HG03039 (cell line): ENCODE results near the gene ACCS.
A peak's percentile ranks its signal among the peaks of the same experiment; 100 is the strongest.

Experiments used
- ATAC-seq: cut with Tn5 transposase; IDR thresholded peaks from one replicate; pipeline ENCODE4 v1.9.1; 2021; ENCODE audit warnings: mild to moderate bottlenecking, moderate library complexity; ENCODE audit not compliant: unreplicated experiment

The ACCS gene

DNA sequence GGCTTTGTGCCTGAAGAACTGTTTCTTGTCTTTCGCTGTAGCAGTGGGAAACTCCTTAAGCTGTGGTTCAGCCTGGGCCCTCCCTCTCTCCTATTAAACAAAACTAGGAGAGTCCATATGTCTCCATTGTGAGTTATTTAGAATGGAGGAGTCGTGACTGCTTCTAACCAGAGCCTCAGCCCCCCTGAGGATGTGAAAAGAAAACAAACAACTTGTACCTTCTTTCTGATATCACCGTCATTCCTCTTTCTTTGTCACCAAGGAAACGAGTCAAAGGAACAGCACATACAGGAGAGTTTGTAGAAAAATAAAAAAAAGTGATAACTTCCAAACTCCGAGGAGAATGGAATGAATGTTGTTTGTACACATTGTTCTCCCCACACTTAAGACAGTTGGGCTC lies 17.8 kb downstream of the ACCS start:
- no peak for ATAC-seq

DNA sequence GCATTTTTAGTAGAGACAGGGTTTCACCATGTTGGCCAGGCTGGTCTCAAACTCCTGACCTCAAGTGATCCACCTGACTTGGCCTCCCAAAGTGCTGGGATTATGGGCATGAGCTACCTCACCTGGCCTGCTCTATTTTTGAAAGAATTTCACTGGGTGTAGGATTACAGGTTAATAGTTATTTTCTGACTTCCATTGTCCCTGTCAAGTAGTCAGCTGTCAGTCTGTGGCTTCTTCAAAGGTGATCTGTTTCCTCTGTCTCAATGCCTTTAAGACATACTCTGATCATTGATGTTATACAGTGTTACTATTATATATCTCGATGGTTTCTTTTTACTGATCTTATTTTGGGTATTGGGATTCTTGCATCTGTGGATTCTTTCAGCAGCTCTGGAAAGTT lies 19.3 kb downstream of the ACCS start:
- ATAC-seq: no peak

DNA sequence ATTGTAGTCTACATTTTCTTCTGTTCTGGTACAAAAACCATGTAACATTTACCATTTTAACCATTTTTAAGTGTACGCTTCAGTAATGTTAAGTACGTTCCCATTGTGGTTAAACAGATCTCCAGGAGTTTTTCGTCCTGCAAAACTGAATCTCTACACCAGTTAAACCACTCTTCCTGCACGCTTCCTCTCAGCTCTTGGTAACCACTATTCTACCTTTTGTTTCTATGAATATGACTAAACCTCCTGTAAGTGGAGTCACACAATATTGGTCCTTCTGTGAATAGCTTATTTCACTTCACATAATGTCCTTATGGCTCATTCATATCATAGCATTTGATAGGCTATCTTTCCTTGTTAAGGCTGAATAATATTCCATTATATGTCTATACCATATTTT lies 22.3 kb downstream of the ACCS start:
- ATAC-seq: no peak

DNA sequence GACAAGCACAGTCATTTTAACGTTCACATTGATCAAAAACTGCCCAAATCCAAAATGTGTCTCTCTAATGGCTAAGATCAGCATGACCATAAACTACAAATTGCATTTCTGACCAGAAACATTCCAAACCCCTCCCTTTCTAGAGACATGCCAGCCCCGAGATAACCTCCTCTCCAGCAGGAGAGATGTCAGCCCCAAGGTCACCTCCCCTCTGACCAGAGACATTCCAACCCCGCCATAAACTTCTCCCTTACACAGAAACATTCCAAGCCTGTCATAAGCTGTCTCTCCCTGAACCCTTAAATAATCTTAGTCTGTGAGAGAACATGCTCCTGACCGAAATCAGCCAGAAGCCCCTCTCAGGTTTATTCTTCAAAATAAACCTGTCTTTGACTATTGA lies 22.8 kb downstream of the ACCS start:
- ATAC-seq: no peak

DNA sequence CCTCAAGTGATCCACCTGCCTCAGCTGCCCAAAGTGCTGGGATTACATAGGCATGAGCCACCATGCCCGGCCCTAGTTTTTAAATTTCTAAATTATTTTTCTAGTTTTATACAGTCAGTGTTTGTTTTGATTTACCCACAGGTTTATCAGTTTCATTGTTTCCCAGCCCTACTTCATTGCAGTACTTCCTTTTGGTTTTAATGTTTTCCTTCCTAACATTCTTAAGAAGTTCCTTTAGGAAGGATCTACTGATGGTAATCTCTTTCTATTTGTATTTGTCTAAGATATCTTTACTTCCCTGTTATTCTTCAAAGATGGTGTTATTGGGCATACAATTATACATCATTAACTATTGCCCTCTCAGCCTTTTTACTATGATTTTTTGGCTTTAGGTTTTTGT lies 24.5 kb downstream of the ACCS start:
- no peak for ATAC-seq

DNA sequence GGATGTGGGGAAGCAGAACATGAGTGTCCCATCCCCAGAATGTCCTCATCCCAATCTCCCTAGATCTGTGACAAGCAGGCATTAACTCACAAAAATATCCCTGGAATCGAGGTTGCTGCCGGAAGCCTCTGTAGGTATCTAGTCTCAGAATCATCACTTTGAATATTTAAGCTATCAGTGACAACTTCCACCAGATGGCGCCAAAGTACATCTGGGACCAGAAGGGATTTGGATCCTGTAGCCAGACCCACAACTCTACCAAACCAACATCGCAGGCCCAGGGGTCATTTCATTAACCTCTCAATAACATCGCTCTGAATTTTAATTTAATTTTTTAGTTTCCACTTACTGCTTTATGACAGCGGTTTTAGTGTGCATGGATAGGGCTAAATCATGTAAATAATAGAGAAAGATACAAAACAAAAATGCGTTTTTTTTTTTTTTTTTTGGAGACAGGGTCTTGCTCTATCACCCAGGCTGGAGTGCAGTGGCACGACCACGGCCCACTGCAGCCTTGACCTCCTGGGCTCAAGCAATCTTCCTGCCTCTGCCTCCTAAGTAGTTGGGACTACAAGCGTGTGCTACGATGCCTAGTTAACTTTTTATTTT lies 28.3 kb downstream of the ACCS start:
- no peak for ATAC-seq

DNA sequence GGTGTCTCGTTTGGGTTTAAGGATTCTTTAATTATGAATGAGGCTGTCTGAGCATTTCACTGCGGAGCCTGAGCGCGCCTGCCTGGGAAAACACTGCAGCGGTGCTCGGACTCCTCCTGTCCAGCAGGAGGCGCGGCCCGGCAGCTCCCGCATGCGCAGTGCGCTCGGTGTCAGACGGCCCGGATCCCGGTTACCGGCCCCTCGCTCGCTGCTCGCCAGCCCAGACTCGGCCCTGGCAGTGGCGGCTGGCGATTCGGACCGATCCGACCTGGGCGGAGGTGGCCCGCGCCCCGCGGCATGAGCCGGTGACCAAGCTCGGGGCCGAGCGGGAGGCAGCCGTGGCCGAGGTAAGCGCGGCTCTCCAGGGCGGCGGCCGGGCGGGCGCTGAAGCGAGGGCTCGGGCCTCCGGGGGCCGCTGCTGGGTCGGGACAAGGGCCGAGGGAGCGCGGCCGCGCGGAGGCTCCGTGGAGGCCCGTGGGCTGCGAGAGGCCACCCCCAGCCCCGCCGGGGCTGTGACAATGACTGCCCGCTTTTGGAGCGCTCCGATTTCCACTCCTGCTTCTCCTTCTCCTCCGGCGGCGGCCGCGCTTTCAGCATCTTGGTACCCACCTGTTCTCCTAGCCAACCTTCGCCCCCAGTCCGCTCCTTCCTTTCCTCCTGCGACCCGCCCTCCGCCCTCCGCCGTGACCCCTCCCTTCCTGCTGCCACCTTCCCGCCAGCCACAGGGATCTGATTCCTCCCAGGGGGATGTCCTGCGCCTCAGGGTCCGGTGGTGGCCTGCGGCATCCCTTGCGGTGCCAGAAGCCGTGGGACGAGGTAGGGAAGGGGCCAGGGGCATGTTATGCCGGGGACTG lies 29.7 kb downstream of the ACCS start, which contains the start of gene EXT2:
Gene EXT2, plus strand, starts transcription at position 173 of the 854 bp plus-strand sequence. CDS start 12,035 bp downstream, outside the sequence.
- peak; percentile 96 for ATAC-seq

DNA sequence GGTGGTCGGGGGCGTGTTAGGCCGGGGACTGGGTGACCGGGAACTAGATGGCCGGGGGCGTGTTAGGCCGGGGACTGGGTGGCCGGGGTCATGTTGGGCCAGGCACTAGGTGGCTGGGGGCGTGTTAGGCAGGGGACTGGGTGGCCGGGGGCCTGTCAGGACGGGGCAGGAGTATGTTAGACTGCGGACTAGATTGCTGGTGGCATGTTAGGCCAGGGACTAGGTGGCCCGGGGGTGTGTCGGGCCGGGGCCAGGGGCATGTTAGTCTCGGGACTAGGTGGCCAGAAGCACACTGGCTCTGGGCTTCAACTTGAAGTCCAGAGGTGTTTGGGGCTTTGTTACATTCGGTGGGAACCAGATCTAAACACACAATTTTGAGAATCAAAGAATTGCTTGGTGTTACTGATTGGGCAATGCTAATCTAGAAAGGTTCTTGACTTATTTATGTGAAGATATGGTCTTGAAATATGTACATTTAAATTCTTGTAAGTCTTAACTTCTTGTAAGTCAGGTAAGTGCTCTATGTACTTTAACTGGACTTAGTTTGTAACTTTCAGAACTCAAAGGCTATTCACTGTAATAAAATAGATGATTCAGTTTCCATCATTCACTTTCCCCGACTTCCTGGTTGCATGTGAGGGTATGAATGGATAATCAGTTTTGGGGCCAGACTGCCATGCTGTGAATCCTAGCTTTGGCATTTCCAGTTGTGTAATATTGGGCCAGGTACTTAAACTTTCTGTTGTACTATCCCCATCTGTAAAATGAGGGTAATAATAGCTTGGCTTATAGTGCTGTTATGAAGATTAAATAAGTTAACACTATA lies 30.5 kb downstream of the ACCS start:
- peak; percentile 1 for ATAC-seq

DNA sequence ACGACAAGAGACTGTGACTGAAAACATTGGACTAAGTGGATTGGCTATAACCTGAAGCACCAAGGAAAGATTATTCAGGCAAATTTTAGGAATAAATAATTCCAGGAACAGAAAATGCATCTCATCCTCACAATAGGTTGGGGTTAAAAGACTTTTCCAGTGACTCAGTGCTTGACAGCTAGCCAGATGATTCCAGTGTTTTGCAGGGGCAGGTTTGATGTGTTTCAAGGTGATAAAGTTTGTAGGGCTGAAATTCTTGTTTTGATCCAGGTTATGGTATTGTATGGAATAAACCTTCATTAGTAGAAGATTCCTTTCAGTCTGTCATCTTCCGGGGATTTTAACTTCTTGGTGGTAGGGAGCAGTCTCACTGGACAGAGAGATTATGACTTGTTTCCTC lies 31.8 kb downstream of the ACCS start:
- ATAC-seq: no peak

DNA sequence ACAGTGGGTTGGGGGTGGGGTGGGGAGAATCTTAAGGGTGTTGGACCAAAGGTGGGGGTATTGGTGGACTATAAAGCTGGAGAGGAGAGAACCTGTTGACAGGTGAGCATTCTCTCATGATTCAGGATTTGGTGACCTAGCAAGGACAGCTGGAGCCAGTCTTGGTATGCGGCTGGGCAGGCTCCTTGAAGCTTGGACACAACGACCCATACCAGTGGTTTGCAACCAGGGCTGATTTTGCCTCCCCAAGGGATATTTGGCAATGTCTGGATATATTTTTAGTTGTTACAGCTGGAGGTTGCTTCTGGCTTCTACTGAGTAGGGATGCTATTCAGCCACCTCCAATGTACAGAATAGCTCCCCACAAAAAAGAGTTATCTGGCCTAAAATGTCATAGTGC lies 35.0 kb downstream of the ACCS start:
- no peak for ATAC-seq

DNA sequence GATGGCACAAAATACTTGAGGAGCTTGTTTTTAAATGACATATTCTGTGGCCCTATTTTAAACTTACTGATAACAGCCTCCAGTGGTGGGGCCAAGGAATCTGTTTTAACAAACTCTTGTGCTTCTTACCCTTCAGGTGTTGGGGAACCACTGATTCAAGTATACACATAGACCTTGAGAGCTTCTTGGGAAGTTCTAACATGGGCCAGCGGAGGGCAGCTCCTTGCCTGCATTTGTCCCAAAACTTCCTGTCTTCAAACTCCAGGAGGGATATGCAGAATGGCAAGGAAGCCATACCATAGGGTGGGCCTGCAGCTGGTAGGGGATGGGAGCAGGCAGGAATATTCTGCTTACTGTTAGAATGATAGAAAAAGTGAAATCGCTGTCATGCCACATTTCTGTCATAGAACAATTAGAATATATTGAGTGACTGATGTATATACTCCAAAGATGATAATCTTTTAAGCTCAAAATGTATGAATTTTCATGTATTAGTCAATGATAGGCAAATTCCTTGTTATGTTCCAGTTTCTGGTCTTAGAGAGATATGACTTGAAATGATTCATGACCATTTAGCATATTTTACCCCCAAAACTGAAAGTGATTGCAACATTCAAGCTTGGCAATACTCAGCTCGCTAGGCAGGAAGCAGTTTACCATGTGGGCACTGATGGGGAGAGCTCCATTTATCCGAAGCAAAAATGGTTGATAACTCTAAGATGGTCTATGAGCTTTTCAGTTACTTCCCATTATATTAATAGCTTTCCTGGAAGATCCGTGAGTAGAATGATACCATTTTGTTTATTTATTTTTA lies 38.6 kb downstream of the ACCS start:
- no peak for ATAC-seq

DNA sequence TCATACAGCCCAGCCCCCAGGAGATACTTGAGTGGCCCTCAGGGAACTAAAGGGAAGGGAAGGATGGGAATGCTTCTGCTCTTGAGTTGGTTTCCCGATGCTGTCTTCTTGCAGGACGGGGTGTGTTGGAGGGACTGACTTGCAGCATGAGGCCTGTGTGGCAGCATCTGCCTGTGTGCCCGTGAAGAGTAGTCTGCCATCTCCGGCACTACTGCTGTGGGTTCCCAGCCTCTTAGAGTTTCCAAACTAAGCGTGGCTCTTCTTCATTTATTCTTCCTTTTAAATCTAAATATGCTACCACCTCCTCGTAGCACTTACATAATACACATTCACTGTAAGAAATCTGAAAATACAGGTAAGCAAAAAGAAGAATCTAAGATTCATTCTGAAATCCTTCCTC lies 42.2 kb downstream of the ACCS start:
- no peak for ATAC-seq

DNA sequence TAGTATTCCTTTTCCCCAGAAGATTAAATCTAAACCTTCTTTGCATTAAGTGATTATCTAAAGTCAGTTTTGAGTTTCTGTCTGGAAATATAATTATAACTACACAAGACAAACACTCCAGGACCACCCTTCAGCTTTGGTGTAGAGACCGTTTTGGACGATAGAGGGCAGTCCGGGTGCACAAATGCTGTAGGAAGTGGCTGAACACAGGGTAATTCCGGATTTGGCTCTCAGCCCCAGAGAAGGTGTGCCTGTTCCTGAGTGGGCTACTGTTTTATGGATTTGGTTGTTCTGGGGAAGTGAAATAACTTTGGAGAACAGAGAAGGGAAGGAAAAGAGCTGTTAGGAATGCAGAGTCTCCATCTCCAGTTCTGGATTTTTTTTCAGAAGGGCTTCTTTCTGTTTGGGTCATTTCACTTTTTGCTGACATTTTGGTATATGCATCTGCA lies 44.2 kb downstream of the ACCS start:
- peak; percentile 93 for ATAC-seq

DNA sequence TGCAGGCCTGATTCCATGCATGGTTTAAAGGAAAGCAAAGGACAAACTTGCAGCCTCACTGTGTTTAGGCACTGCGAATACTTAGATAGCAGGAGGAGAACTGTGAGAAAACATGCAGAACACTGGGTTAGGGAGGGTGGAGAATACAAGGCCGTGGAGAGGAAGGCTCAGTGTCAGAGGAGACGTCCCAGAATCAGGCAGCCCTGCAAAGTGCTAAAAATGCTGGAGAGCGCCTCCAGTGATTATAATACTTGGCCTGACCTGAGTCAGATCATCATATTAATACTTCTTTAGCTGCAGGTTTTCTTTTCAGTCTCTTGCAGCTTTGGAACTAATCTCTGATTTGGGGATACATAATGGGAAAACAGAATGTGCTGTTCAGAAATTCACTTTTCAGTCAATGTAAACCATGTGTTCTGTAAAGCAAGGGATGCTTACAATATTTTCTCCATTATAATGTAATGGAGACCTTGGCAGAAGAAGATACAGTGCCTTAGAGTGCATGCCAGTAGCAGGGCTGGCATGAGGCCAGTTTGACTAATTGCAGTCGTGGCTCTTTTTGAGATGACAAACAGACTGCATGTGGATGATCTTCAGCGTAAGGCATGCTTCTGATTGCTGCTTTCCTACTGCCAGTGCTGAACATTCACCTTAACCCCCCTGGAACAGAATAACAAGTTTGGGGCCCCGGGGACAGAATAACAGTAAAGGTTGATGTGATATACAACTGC lies 46.2 kb downstream of the ACCS start:
- ATAC-seq: no peak

DNA sequence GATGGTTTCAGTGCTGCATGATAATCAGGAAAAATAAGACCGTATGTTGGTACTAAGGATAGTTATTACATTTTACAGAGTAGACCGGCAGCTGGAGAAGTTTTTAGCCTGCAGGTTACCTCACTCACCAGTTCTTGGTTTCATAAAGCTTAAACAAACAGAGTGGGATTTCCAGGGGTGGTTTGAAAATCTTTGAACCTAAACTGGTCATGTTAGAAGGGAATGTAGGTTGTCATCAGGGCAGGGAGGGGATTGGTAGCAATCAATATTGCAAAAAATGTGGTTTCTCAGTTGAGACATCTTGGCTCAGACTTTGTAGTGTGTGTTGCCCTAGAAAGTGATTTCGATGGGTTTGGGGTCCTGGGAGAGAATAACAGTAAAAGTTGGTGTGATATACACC lies 46.9 kb downstream of the ACCS start:
- no peak for ATAC-seq

DNA sequence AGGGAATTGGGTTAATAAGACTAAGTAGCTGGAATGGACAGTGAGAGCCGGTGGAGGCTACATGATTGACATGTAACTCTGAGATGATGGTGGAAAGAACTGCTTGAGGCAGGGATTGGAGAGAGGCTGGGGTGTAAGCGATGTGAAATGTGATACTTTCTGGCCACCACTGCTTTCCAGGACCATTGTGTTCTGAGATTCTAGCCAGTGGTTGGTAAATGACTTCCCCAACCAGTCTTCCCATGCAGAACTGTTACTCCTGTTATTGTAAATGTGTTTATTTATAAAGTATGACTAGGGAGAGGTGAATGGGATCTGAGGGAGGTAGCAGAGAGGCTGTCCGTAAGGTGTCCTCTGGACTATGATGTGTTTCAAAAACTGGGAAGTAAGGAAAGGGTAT lies 47.5 kb downstream of the ACCS start:
- no peak for ATAC-seq

DNA sequence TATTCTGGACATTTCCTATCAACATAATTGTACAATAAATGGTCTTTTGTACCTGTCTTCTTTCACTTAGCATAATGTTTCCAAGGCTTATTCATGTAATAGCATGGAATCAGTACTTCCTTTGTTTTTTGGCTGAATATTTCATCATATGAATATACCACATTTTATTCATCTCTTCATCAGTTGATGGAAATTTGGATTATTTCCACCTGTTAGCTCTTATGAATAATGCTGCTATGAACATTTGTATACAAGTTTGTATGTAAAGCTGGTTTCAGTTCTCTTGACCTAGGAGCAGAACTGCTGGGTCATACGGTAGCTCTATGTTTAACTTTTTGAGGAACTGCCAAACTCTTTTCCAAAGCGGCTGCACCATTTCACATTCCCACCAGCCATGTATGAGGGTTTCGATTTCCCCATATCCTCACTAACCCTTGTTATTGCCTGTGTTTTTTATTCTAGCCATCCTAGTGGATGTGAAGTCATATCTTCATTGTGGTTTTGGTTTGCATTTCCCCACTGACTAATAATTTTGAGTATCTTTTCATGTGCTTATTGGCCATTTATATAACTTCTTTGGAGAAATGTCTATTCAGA lies 50.3 kb downstream of the ACCS start:
- ATAC-seq: no peak

DNA sequence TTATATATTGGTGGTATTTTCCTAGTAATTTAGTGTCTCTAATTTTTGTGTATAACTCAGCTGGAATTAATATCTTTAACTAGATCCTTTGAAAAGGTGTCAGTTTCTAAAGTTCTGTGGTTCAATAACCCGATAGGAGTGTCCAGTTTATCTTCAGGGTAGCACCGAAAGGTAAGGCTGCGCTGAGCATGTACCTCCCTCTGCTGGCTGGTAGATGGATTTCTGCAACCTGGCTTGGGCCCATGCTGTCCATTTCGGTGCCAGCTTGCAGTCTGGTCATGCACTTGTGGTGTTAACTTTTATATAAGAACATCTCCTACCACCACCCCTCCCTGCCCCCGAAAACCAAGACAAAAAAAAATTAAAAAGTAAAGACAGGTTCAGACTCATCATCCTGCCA lies 54.1 kb downstream of the ACCS start:
- ATAC-seq: no peak

DNA sequence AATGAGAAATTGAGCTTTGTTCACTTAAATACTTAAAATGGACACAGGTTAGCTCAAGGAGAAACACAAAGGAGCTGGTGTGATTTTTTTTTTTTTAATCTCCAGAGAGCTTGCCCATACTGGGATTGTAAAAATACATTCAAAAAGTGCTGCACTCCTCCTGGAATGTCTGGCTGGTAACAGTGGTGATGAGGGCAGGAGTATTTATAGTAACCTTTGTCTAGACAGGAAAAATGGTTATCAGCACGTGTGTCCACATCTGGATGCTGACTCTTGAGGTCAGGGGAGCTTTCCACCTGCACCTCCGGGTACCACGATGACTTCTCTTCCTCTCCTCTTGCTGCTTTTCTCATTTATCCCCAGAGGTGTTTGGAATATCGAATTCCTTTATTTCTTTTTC lies 59.5 kb downstream of the ACCS start:
- ATAC-seq: no peak

DNA sequence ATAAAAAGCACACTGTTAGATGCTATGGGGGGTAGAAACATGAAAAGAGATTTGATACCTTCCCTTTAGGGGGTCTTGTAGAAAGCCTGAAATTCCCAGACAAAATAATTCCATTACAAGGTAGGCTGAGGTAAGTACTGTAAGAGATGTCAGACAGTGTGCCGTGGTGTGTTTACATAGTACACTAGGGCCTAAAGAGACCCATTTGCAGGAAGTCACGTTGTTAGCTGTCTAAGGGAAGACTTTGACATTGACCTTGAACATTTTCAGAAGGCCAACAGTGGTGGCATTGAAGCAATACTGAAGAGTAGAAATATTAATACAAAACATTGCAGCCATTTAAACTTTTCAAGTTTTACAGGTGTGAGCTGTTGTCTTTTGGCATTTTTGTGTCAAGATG lies 60.2 kb downstream of the ACCS start:
- no peak for ATAC-seq
